SK-N-SH treated with all-trans-retinoic acid at 6 μM for 48 hours (cell line): Measurements from ENCODE around the gene USE1.

Experiments used
- ATAC-seq: fragments of 200-7000 bp; cut with Tn5 transposase; 3 replicates; pipeline ENCODE4 v1.9.1; 2020; ENCODE audit warnings: mild to moderate bottlenecking, moderate library complexity
- BACH2 ChIP-seq: fragments of 250-450 bp; sonication (Bioruptor Pico); IDR thresholded peaks from 2 replicates; pipeline ENCODE4 v1.9.0; 2021; ENCODE audit warnings: mild to moderate bottlenecking, borderline replicate concordance
- CSDC2 ChIP-seq: fragments of 250-450 bp; sonication (Bioruptor Pico); IDR thresholded peaks from 2 replicates; pipeline ENCODE4 v1.5.0; 2020; ENCODE audit warnings: mild to moderate bottlenecking, moderate library complexity
- CSRNP3 ChIP-seq: fragments of 250-450 bp; sonication (Bioruptor Pico); IDR thresholded peaks from 2 replicates; pipeline ENCODE4 v1.5.1; 2021; ENCODE audit warnings: mild to moderate bottlenecking, moderate library complexity
- ESRRG ChIP-seq: fragments of 250-450 bp; sonication (Bioruptor Pico); IDR thresholded peaks from 2 replicates; pipeline ENCODE4 v1.6.1; 2021; ENCODE audit warnings: mild to moderate bottlenecking
- GLIS3 ChIP-seq: fragments of 250-450 bp; sonication (Bioruptor Pico); IDR thresholded peaks from 2 replicates; pipeline ENCODE4 v1.5.0; 2020; ENCODE audit warnings: mild to moderate bottlenecking, moderate library complexity
- ISL1 ChIP-seq: fragments of 250-450 bp; sonication (Bioruptor Pico); IDR thresholded peaks from 2 replicates; pipeline ENCODE4 v2.1.2; 2022; ENCODE audit warnings: mild to moderate bottlenecking, moderate library complexity
- PATZ1 ChIP-seq: fragments of 250-450 bp; sonication (Bioruptor Pico); IDR thresholded peaks from 2 replicates; pipeline ENCODE4 v1.8.0; 2020; ENCODE audit warnings: mild to moderate bottlenecking, moderate library complexity, borderline replicate concordance
- POU6F1 ChIP-seq: fragments of 250-450 bp; sonication (Bioruptor Pico); IDR thresholded peaks from 2 replicates; pipeline ENCODE4 v1.8.0; 2021; ENCODE audit warnings: low read depth, mild to moderate bottlenecking, moderate library complexity, borderline replicate concordance
- PPARA ChIP-seq: fragments of 250-450 bp; sonication (Bioruptor Pico); IDR thresholded peaks from 2 replicates; pipeline ENCODE4 v1.5.0; 2020; ENCODE audit warnings: mild to moderate bottlenecking, borderline replicate concordance
- RARB ChIP-seq: fragments of 250-450 bp; sonication (Bioruptor Pico); IDR thresholded peaks from 2 replicates; pipeline ENCODE4 v1.8.0; 2021; ENCODE audit warnings: mild to moderate bottlenecking, moderate library complexity
- SNAI2 ChIP-seq: fragments of 250-450 bp; sonication (Bioruptor Pico); IDR thresholded peaks from 2 replicates; pipeline ENCODE4 v1.5.0; 2020; ENCODE audit warnings: mild to moderate bottlenecking, moderate library complexity
- TOX ChIP-seq: fragments of 250-450 bp; sonication (Bioruptor Pico); IDR thresholded peaks from 2 replicates; pipeline ENCODE4 v1.8.0; 2021; ENCODE audit warnings: mild to moderate bottlenecking, moderate library complexity, borderline replicate concordance
- ZC3H10 ChIP-seq: fragments of 250-450 bp; sonication (Bioruptor Pico); IDR thresholded peaks from 2 replicates; pipeline ENCODE4 v1.5.1; 2021; ENCODE audit warnings: mild to moderate bottlenecking, moderate library complexity
- ZFP3 ChIP-seq: fragments of 250-450 bp; sonication (Bioruptor Pico); IDR thresholded peaks from 2 replicates; pipeline ENCODE4 v1.5.0; 2020; ENCODE audit warnings: mild to moderate bottlenecking, moderate library complexity
- ZFP30 ChIP-seq: fragments of 450-650 bp; formaldehyde crosslinking; IDR thresholded peaks from 2 replicates; pipeline ENCODE4 v1.5.0; 2022; ENCODE audit warnings: mild to moderate bottlenecking, moderate library complexity
- ZNF70 ChIP-seq: fragments of 450-650 bp; formaldehyde crosslinking; IDR thresholded peaks from 2 replicates; pipeline ENCODE4 v1.5.0; 2020; ENCODE audit warnings: mild to moderate bottlenecking, moderate library complexity
- ZNF8 ChIP-seq: fragments of 450-650 bp; formaldehyde crosslinking; IDR thresholded peaks from 2 replicates; pipeline ENCODE4 v1.5.0; 2020; ENCODE audit warnings: mild to moderate bottlenecking, moderate library complexity

USE1 gene

GRCh38 chr19:17249887-17250548 is 34.9 kb downstream of the USE1 start:
- no peak for TF ChIP-seq SNAI2 (CRISPR knock-in tag)
- no peak for TF ChIP-seq ZNF8 (CRISPR knock-in tag)
- TF ChIP-seq CSDC2 (CRISPR knock-in tag): no peak
- no peak for TF ChIP-seq POU6F1
- TF ChIP-seq BACH2 (CRISPR knock-in tag): no peak
- TF ChIP-seq GLIS3 (CRISPR knock-in tag): no peak
- no peak for TF ChIP-seq ZFP3 (CRISPR knock-in tag)
- TF ChIP-seq, all 23 proteins: peak for 0
- ATAC-seq: no peak

GRCh38 chr19:17254636-17255035 is 39.5 kb downstream of the USE1 start:
- no peak for ATAC-seq
- TF ChIP-seq POU6F1: no peak

GRCh38 chr19:17255150-17255621 is 40.0 kb downstream of the USE1 start:
- no peak for ATAC-seq
- TF ChIP-seq CSRNP3 (no peak), PPARA (CRISPR knock-in tag) (no peak), TOX (CRISPR knock-in tag) (no peak), ESRRG (CRISPR knock-in tag) (no peak), SNAI2 (CRISPR knock-in tag) (no peak), ZFP30 (CRISPR knock-in tag) (no peak), CSDC2 (CRISPR knock-in tag) (no peak), ZFP3 (CRISPR knock-in tag) (no peak), POU6F1 (no peak), ZNF70 (no peak)
- TF ChIP-seq, all 23 proteins: peak for 0

GRCh38 chr19:17256130-17256529 is 41.0 kb downstream of the USE1 start:
- TF ChIP-seq ZFP30 (CRISPR knock-in tag): no peak
- peak; percentile 96 for TF ChIP-seq ZFP3 (CRISPR knock-in tag)
- no peak for ATAC-seq

GRCh38 chr19:17259118-17259780 is 44.1 kb downstream of the USE1 start:
- ATAC-seq: no peak
- no peak for TF ChIP-seq ZC3H10 (CRISPR knock-in tag)

GRCh38 chr19:17259934-17260333 is 44.8 kb downstream of the USE1 start:
- no peak for TF ChIP-seq RARB (CRISPR knock-in tag)

GRCh38 chr19:17260842-17261325 is 45.7 kb downstream of the USE1 start:
- TF ChIP-seq GLIS3 (CRISPR knock-in tag) (no peak), ZFP30 (CRISPR knock-in tag) (no peak), SNAI2 (CRISPR knock-in tag) (no peak), POU6F1 (no peak), TOX (CRISPR knock-in tag) (no peak), PPARA (CRISPR knock-in tag) (no peak), PATZ1 (CRISPR knock-in tag) (no peak), CSDC2 (CRISPR knock-in tag) (no peak), ZC3H10 (CRISPR knock-in tag) (no peak), ISL1 (CRISPR knock-in tag) (no peak), ZNF70 (no peak)
- peak; percentile 98 for ATAC-seq

More at GRCh38 chr19:17259934-17260333, 44.8 kb downstream of the USE1 start:
- no peak for ATAC-seq
